ENCODE results near the gene DXO.

DXO gene

DNA sequence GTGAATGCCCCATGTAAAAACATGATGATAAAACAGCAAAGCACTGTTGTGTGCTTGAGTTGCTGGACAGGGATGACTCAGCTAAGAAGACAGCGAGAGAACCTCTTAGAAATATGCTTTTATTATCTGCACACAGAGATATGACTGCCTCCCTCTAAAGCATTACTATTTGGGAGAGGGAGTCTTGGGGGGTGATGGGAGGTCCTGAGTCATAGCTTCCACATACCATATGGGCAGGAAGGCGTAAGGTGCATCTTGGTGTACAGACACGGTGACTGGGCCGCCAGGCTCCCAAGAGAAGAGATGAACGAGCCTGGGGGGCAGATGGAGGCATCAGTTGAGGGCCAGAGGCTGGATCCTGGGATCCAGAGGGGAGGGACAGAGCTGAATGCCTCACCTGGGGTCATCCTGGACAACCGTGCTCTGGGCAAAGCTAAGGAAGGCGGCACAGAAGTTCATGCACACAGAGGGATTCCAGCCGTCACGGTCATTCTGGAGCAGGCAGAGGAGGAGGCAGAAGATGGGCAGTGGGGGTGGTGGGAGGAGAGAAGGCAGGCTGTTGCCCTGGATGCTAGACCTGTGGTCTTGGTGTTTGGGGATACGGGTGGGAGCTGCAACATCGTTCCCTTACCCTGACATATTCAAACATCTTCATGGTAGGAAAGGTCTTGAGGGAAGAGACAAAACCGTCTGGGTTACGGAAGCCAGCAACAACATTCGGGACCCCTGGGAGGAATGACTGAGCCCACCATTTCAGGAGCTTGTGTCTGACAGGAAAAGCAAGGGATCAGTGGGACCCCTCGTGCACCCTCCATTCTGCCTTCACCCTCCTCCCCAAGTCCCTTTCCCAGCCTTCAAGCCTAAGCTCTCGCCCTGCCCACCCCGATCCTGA is 2.0 kb downstream of the DXO start:
- TF ChIP-seq EZH2phosphoT487 (conservative IDR thresholded peaks at IDR 0.05; ENCODE audit: low read length) = no peak
- Histone ChIP-seq H3K79me2 (ENCODE audit: insufficient read depth, low read length) (peaks cover 18% of the 10 kb centered on the region), H4K20me1 (ENCODE audit: low read depth, low read length) (no peaks in the 10 kb centered on the region), H3K27me3 (ENCODE audit: low read length) (no peaks in the 10 kb centered on the region), H2AFZ (ENCODE audit: low read depth, low read length, severe bottlenecking) (no peak overlapping the region), H3K9ac (ENCODE audit: low read length) (peak overlapping the region; percentile 69; the same call in 1 of the 2 replicates), H3K9me3 (ENCODE audit: insufficient read depth, low read length) (no peaks in the 10 kb centered on the region), H3F3A (ENCODE audit: insufficient read depth) (peaks cover 22% of the 10 kb centered on the region), H3K36me3 (ENCODE audit: low read length) (no peaks in the 10 kb centered on the region), H3K4me3 (ENCODE audit: insufficient read depth, low read length, poor library complexity, severe bottlenecking) (peak overlapping the region; percentile 80), H3K9me2 (replicated peaks; ENCODE audit: insufficient read depth, low read length) (no peaks in the 10 kb centered on the region), H3K4me2 (ENCODE audit: low read depth, low read length, poor library complexity, severe bottlenecking) (peak overlapping the region; percentile 79), H3K27ac (ENCODE audit: low read depth, low read length) (no peak overlapping the region)

DNA sequence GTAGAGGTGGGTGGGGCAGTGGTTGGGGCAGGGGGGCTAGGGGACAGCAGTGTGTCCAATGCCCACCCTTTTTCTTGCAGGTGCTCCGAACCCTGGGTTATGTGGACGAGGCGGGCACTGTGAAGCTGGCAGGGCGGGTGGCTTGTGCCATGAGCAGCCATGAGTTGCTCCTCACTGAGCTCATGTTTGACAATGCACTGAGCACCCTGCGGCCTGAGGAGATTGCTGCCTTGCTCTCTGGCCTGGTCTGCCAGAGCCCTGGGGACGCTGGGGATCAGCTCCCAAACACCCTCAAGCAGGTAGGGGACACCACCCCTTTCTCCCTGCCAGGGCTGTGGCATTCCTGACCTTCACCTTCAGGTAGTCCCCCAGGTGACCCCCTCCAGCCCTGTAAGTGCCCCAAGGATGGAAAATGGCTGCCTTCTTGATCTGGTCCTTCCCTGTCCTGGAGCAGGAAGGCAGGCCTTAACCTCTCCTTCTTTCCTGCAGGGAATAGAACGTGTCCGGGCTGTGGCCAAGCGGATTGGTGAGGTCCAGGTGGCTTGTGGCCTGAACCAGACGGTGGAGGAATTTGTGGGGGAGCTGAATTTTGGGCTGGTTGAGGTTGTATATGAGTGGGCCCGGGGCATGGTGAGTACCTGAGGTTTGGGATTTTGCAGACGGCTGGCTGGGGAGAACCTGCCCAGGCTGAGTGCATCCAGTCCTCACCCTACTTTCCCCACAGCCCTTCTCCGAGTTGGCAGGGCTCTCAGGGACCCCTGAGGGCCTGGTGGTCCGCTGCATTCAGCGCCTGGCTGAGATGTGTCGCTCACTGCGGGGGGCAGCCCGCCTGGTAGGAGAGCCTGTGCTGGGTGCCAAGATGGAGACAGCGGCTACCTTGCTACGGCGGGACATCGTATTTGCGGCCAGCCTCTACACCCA is 2.9 kb downstream of the DXO start:
- H3F3A ChIP-seq (ENCODE audit: insufficient read depth) = peaks cover 14% of the 10 kb centered on the region
- no peaks in the 10 kb centered on the region for H3K27me3 ChIP-seq (ENCODE audit: low read length)
- H3K9ac ChIP-seq (ENCODE audit: low read length) = no peak overlapping the region
- no peak overlapping the region for H3K4me3 ChIP-seq (ENCODE audit: insufficient read depth, low read length, poor library complexity, severe bottlenecking)
- H3K27ac ChIP-seq (ENCODE audit: low read depth, low read length) = no peak overlapping the region
- TF ChIP-seq EZH2phosphoT487 (conservative IDR thresholded peaks at IDR 0.05; ENCODE audit: low read length) = no peak
- TF ChIP-seq, protein P1, sequence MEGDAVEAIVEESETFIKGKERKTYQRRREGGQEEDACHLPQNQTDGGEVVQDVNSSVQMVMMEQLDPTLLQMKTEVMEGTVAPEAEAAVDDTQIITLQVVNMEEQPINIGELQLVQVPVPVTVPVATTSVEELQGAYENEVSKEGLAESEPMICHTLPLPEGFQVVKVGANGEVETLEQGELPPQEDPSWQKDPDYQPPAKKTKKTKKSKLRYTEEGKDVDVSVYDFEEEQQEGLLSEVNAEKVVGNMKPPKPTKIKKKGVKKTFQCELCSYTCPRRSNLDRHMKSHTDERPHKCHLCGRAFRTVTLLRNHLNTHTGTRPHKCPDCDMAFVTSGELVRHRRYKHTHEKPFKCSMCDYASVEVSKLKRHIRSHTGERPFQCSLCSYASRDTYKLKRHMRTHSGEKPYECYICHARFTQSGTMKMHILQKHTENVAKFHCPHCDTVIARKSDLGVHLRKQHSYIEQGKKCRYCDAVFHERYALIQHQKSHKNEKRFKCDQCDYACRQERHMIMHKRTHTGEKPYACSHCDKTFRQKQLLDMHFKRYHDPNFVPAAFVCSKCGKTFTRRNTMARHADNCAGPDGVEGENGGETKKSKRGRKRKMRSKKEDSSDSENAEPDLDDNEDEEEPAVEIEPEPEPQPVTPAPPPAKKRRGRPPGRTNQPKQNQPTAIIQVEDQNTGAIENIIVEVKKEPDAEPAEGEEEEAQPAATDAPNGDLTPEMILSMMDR (IDR thresholded peaks at IDR 0.05; ENCODE audit: insufficient read depth, low read length, poor library complexity, severe bottlenecking) = no peak
- H3K4me2 ChIP-seq (ENCODE audit: low read depth, low read length, poor library complexity, severe bottlenecking) = no peak overlapping the region
- no peaks in the 10 kb centered on the region for H4K20me1 ChIP-seq (ENCODE audit: low read depth, low read length)
- H3K36me3 ChIP-seq (ENCODE audit: low read length) = peaks cover 3% of the 10 kb centered on the region; the same call in 1 of the 2 replicates
- H3K9me2 ChIP-seq (replicated peaks; ENCODE audit: insufficient read depth, low read length) = no peaks in the 10 kb centered on the region
- no peak overlapping the region for H2AFZ ChIP-seq (ENCODE audit: low read depth, low read length, severe bottlenecking)
- peaks cover 18% of the 10 kb centered on the region for H3K79me2 ChIP-seq (ENCODE audit: insufficient read depth, low read length)
- no peaks in the 10 kb centered on the region for H3K9me3 ChIP-seq (ENCODE audit: insufficient read depth, low read length)

DNA sequence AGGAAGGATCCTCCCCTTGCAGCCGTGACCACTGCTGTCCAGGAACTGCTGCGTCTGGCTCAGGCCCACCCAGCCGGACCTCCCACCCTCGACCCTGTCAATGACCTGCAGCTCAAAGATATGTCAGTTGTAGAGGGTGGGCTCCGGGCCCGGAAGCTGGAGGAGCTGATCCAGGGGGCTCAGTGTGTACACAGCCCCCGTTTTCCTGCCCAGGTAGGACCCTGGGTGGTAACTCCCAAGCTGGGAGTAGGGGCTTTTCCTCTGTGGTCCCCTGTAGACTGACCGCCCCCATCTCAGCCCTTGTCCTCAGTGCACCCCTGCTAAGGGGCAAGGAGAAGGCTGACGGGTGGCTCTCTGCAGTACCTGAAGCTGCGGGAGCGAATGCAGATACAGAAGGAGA is 3.6 kb downstream of the DXO start:
- no peaks in the 10 kb centered on the region for H3K27me3 ChIP-seq (ENCODE audit: low read length)

More for the DNA sequence above, 3.6 kb downstream of the DXO start:
- Histone ChIP-seq H3F3A (ENCODE audit: insufficient read depth) (peaks cover 9% of the 10 kb centered on the region), H3K4me3 (ENCODE audit: insufficient read depth, low read length, poor library complexity, severe bottlenecking) (no peak overlapping the region), H4K20me1 (ENCODE audit: low read depth, low read length) (no peaks in the 10 kb centered on the region), H3K36me3 (ENCODE audit: low read length) (peaks cover 3% of the 10 kb centered on the region; the same call in 1 of the 2 replicates), H3K9me3 (ENCODE audit: insufficient read depth, low read length) (no peaks in the 10 kb centered on the region), H3K4me2 (ENCODE audit: low read depth, low read length, poor library complexity, severe bottlenecking) (no peak overlapping the region), H3K9ac (ENCODE audit: low read length) (no peak overlapping the region), H3K9me2 (replicated peaks; ENCODE audit: insufficient read depth, low read length) (no peaks in the 10 kb centered on the region), H3K27ac (ENCODE audit: low read depth, low read length) (no peak overlapping the region), H2AFZ (ENCODE audit: low read depth, low read length, severe bottlenecking) (no peak overlapping the region), H3K79me2 (ENCODE audit: insufficient read depth, low read length) (peaks cover 18% of the 10 kb centered on the region)
- no peak for TF ChIP-seq EZH2phosphoT487 (conservative IDR thresholded peaks at IDR 0.05; ENCODE audit: low read length)
- TF ChIP-seq, protein P1 (IDR thresholded peaks at IDR 0.05; ENCODE audit: insufficient read depth, low read length, poor library complexity, severe bottlenecking) = no peak

Measured in SU-DHL-6 (cell line).